Neuronal stem cell (in vitro differentiated cells): Measurements from ENCODE around the gene CA11.

ENCODE experiments used
- DNase-seq: peaks from one replicate; pipeline ENCODE4 v3.0.0-alpha.2; 2013; ENCODE audit warnings: low spot score
- H2AFZ ChIP-seq: one replicate; pipeline ENCODE4 v1.6.1; 2013; ENCODE audit warnings: mild to moderate bottlenecking, low read length, inconsistent platforms
- H2AK5ac ChIP-seq: 2 replicates; pipeline ENCODE4 v1.6.1; 2013; ENCODE audit warnings: low read depth, mild to moderate bottlenecking, inconsistent platforms, low read length, moderate library complexity, mixed read lengths
- H2BK120ac ChIP-seq: 2 replicates; pipeline ENCODE4 v1.6.1; 2013; ENCODE audit warnings: low read depth, mild to moderate bottlenecking, inconsistent platforms, low read length, moderate library complexity, mixed read lengths
- H2BK12ac ChIP-seq: one replicate; pipeline ENCODE4 v1.6.1; 2013; ENCODE audit warnings: low read length, inconsistent platforms
- H2BK15ac ChIP-seq: 2 replicates; pipeline ENCODE4 v1.6.1; 2013; ENCODE audit warnings: mild to moderate bottlenecking, low read length, inconsistent platforms, mixed read lengths
- H2BK5ac ChIP-seq: one replicate; pipeline ENCODE4 v1.6.1; 2013; ENCODE audit warnings: inconsistent platforms, mild to moderate bottlenecking, low read length, moderate library complexity
- H3K14ac ChIP-seq: one replicate; pipeline ENCODE4 v1.6.1; 2013; ENCODE audit warnings: low read length, inconsistent platforms
- H3K18ac ChIP-seq: 2 replicates; pipeline ENCODE4 v1.6.1; 2013; ENCODE audit warnings: low read length, inconsistent platforms
- H3K23ac ChIP-seq: 2 replicates; pipeline ENCODE4 v1.6.1; 2013; ENCODE audit warnings: low read depth, mild to moderate bottlenecking, mixed read lengths, low read length, inconsistent platforms; ENCODE audit not compliant: poor library complexity
- H3K27ac ChIP-seq: replicated peaks from 3 replicates; pipeline ENCODE4 v1.5.1; 2013; ENCODE audit warnings: low read length, inconsistent platforms
- H3K27me3 ChIP-seq, 3 experiments: 2 replicates each; pipeline ENCODE4 v1.6.1; 2013; ENCODE audit warnings: low read length in 3 of 3, mild to moderate bottlenecking in 2 of 3, inconsistent platforms in 1 of 3, low read depth in 1 of 3, mixed read lengths in 1 of 3, moderate library complexity in 1 of 3; ENCODE audit not compliant: control insufficient read depth in 3 of 3, insufficient read depth in 3 of 3
- H3K36me3 ChIP-seq, 2 donors: replicated peaks in 1 of 2; 2 replicates each; pipeline ENCODE4 v1.6.1; 2013; ENCODE audit warnings: low read length in 2 of 2; ENCODE audit not compliant: control insufficient read depth in 2 of 2, insufficient read depth in 2 of 2
- H3K4ac ChIP-seq: 2 replicates; pipeline ENCODE4 v1.6.1; 2013; ENCODE audit warnings: inconsistent platforms, mild to moderate bottlenecking, low read length, moderate library complexity
- H3K4me1 ChIP-seq, 2 donors: 1 replicate in 1 of 2; 2 replicates in 1 of 2; pipeline ENCODE4 v1.6.1; 2013; ENCODE audit warnings: low read length in 2 of 2, low read depth in 1 of 2; ENCODE audit not compliant: control insufficient read depth in 2 of 2, insufficient read depth in 1 of 2
- H3K4me2 ChIP-seq: one replicate; pipeline ENCODE4 v1.6.1; 2013; ENCODE audit warnings: mild to moderate bottlenecking, low read length, inconsistent platforms; ENCODE audit not compliant: insufficient read depth, poor library complexity, severe bottlenecking
- H3K4me3 ChIP-seq, 2 donors: 2 replicates each; pipeline ENCODE4 v1.5.1; 2013; ENCODE audit warnings: low read length in 2 of 2, mild to moderate bottlenecking in 2 of 2, inconsistent platforms in 1 of 2, moderate library complexity in 1 of 2
- H3K79me1 ChIP-seq: one replicate; pipeline ENCODE4 v1.6.1; 2013; ENCODE audit warnings: low read depth, mild to moderate bottlenecking, inconsistent platforms, low read length, moderate library complexity
- H3K9ac ChIP-seq: one replicate; pipeline ENCODE4 v1.6.1; 2013; ENCODE audit warnings: mild to moderate bottlenecking, low read depth, low read length, inconsistent platforms; ENCODE audit not compliant: poor library complexity
- H3K9me3 ChIP-seq, 2 donors: replicated peaks in 1 of 2; 2 replicates each; pipeline versions ENCODE3 to v1.6.1; 2013; ENCODE audit warnings: low read length in 2 of 2, mild to moderate bottlenecking in 2 of 2, inconsistent platforms in 1 of 2, low read depth in 1 of 2, mixed read lengths in 1 of 2, moderate library complexity in 1 of 2; ENCODE audit not compliant: control insufficient read depth in 2 of 2, insufficient read depth in 1 of 2
- H4K8ac ChIP-seq: one replicate; pipeline ENCODE4 v1.6.1; 2013; ENCODE audit warnings: low read depth, mild to moderate bottlenecking, inconsistent platforms, low read length, moderate library complexity
- H4K91ac ChIP-seq: one replicate; pipeline ENCODE4 v1.6.1; 2013; ENCODE audit warnings: low read length, low read depth, mild to moderate bottlenecking, inconsistent platforms; ENCODE audit not compliant: poor library complexity
- WGBS, 2 donors: extraction: QIAGEN DNeasy Blood & Tissue Kit; methylation state at CpG; one replicate each; pipeline ENCODE4 v1.1.7; 2013; ENCODE audit warnings: missing lambda C conversion rate in 2 of 2, mixed read lengths in 1 of 2; ENCODE audit not compliant: insufficient read length in 2 of 2, insufficient replicate concordance in 1 of 2; ENCODE audit errors: extremely low coverage in 2 of 2; 5-methylcytosine and 5-hydroxymethylcytosine counted together

The CA11 gene

GRCh38 chr19:48629297-48629598 is 16.7 kb downstream of the CA11 start:
- H3K9ac ChIP-seq: peak overlapping the region; percentile 64
- peak overlapping the region; percentile 39 for H3K23ac ChIP-seq
- H2BK5ac ChIP-seq: peak overlapping the region; percentile 54
- no peak overlapping the region for H4K91ac ChIP-seq
- no CpG with 5 or more reads among the region's 22 CpGs for WGBS, 2 donors
- peak overlapping the region; percentile 97 for H2AK5ac ChIP-seq
- peak overlapping the region; percentile 33 for H2BK12ac ChIP-seq
- DNase-seq: no peak
- peak overlapping the region; percentile 95 for H2BK15ac ChIP-seq
- H3K4me3 ChIP-seq: peak overlapping the region in 1 of 2 donors; percentile 33
- H2BK120ac ChIP-seq: peak overlapping the region; percentile 84
- no peaks in the 10 kb centered on the region for H3K9me3 ChIP-seq
- no peak overlapping the region for H3K14ac ChIP-seq
- no peaks in the 10 kb centered on the region for H3K27me3 ChIP-seq
- peak overlapping the region; percentile 67 for H3K27ac ChIP-seq
- H3K18ac ChIP-seq: peak overlapping the region; percentile 86
- H3K4me2 ChIP-seq: no peak overlapping the region
- H2AFZ ChIP-seq: no peak overlapping the region
- H3K36me3 ChIP-seq: peaks cover 9 to 45% of the 10 kb centered on the region in 2 donors
- H3K4ac ChIP-seq: peak overlapping the region; percentile 2
- peaks cover 5% of the 10 kb centered on the region for H3K79me1 ChIP-seq
- H3K4me1 ChIP-seq: peaks cover 23 to 29% of the 10 kb centered on the region in 2 donors
- no peak overlapping the region for H4K8ac ChIP-seq

- Histone ChIP-seq H4K8ac (no peak overlapping the region), H3K14ac (no peak overlapping the region), H3K79me1 (peaks cover 5% of the 10 kb centered on the region), H3K23ac (peak overlapping the region; percentile 74), H3K27me3 (no peaks in the 10 kb centered on the region), H3K4ac (no peak overlapping the region), H3K18ac (peak overlapping the region; percentile 86), H3K4me1 (peaks cover 20 to 25% of the 10 kb centered on the region in 2 donors), H3K9me3 (no peaks in the 10 kb centered on the region), H4K91ac (no peak overlapping the region), H2BK15ac (peak overlapping the region; percentile 95), H2BK12ac (peak overlapping the region; percentile 68), H2AK5ac (peak overlapping the region; percentile 97), H2AFZ (no peak overlapping the region), H3K9ac (no peak overlapping the region), H2BK120ac (peak overlapping the region; percentile 84), H3K27ac (peak overlapping the region; percentile 32), H3K4me3 (no peak overlapping the region), H2BK5ac (peak overlapping the region; percentile 54), H3K36me3 (peaks cover 9 to 45% of the 10 kb centered on the region in 2 donors), H3K4me2 (no peak overlapping the region)
- DNase-seq: no peak
- whole genome bisulfite sequencing, 2 donors: no CpG with 5 or more reads among the region's 34 CpGs
These were observed 17.3 kb downstream of the CA11 start for GRCh38 chr19:48628486-48629296.

- H3K4ac ChIP-seq: no peak overlapping the region
- WGBS, 2 donors: no CpG with 5 or more reads among the region's 17 CpGs
- H3K9me3 ChIP-seq: no peaks in the 10 kb centered on the region
- peak overlapping the region; percentile 13 for H3K18ac ChIP-seq
- H3K9ac ChIP-seq: no peak overlapping the region
- no peak overlapping the region for H2BK15ac ChIP-seq
- H4K8ac ChIP-seq: no peak overlapping the region
- H3K36me3 ChIP-seq: peaks cover 5 to 43% of the 10 kb centered on the region in 2 donors
- H3K4me3 ChIP-seq: no peak overlapping the region
- DNase-seq: no peak
- no peak overlapping the region for H3K4me2 ChIP-seq
- peaks cover 18 to 28% of the 10 kb centered on the region in 2 donors for H3K4me1 ChIP-seq
- H2AK5ac ChIP-seq: peak overlapping the region; percentile 41
- no peak overlapping the region for H2BK12ac ChIP-seq
- peak overlapping the region; percentile 54 for H2BK5ac ChIP-seq
- H4K91ac ChIP-seq: no peak overlapping the region
- H3K23ac ChIP-seq: no peak overlapping the region
- peaks cover 5% of the 10 kb centered on the region for H3K79me1 ChIP-seq
- no peak overlapping the region for H3K14ac ChIP-seq
- no peaks in the 10 kb centered on the region for H3K27me3 ChIP-seq
- no peak overlapping the region for H3K27ac ChIP-seq
- H2BK120ac ChIP-seq: no peak overlapping the region
- H2AFZ ChIP-seq: no peak overlapping the region
These were observed 18.1 kb downstream of the CA11 start for GRCh38 chr19:48627865-48628314.

- H3K36me3 ChIP-seq: peaks cover 4 to 43% of the 10 kb centered on the region in 2 donors
- H2BK12ac ChIP-seq: no peak overlapping the region
- H3K27ac ChIP-seq: no peak overlapping the region
- peaks cover 18 to 25% of the 10 kb centered on the region in 2 donors for H3K4me1 ChIP-seq
- no peak overlapping the region for H3K18ac ChIP-seq
- H3K4ac ChIP-seq: no peak overlapping the region
- no peak overlapping the region for H4K8ac ChIP-seq
- no peak overlapping the region for H3K4me2 ChIP-seq
- H4K91ac ChIP-seq: no peak overlapping the region
- H3K14ac ChIP-seq: no peak overlapping the region
- no peak for DNase-seq
- peak overlapping the region; percentile 41 for H2AK5ac ChIP-seq
- no peaks in the 10 kb centered on the region for H3K27me3 ChIP-seq
- peaks cover 5% of the 10 kb centered on the region for H3K79me1 ChIP-seq
- no peak overlapping the region for H2BK5ac ChIP-seq
- no peak overlapping the region for H3K23ac ChIP-seq
- H2AFZ ChIP-seq: no peak overlapping the region
- no peaks in the 10 kb centered on the region for H3K9me3 ChIP-seq
- H2BK120ac ChIP-seq: no peak overlapping the region
- no peak overlapping the region for H3K4me3 ChIP-seq
- H2BK15ac ChIP-seq: no peak overlapping the region
- H3K9ac ChIP-seq: no peak overlapping the region
- no CpG with 5 or more reads among the region's 6 CpGs for WGBS, 2 donors
These were observed 18.7 kb downstream of the CA11 start for GRCh38 chr19:48627201-48627864.
